Measurements from ENCODE around the gene ZNF454. TPM values are rescaled to one million over a fixed set of nuclear protein-coding genes. Genes with fewer than 3 reads are reported as not detected.
A peak's percentile ranks its signal among the peaks of the same experiment; 100 is the strongest.

ZNF454 gene
- total RNA-seq, 1 experiment from 2014 or later, result 4.3 TPM

DNA sequence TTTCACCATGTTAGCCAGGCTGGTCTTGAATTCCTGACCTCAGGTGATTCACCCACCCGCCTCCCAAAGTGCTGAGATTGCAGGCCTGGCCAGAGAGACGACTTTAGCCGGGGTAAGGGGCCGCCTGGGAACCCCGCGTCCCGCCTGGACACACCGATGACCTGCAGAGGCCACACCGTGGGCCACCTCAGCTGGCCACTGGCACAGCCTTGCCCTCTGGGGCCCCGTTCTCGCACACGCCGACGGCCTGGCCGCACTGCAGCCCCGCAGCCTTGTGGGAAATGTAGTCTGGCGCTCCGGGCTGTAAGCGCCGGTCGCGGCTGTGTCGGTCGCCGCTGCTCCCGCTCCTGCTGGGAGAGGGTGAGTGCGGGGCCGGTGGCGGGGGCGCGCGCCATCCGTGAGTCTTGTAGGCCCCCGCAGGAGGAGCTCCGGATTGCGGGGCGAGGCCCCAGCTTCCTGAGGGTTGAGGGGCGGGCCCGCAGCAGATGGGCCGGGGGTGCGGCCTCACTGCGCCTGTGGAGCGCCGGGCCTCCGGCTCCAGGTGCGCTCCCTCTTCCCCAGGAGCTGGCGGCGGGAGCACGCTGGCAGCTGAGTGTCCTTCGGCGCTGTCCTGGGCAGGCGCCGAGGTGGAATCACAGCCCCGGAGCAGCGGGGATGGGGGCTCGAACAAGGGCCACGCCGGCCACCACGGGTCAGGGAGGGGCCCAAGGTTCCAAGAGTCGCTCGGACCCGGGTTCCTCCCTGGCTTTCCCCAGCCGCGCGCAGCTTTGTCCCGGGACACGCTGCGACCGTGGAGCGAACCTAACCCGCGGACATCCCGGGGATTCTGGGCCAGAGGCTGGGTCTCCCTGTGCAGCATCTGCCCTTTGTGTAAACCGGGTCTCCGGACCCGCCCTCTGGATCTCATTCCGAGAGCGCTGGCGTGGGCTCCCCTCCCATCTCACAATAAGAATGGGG lies 45.1 kb upstream of the ZNF454 start, which contains the start of gene ZFP2 (continued):
- 0 out of 2 replicates have a peak, but pooled peaks have one; percentile 17 for TF ChIP-seq CREB1 (CRISPR knock-in tag; IDR thresholded peaks at IDR 0.05)
- no peak for TF ChIP-seq FOXJ3 (CRISPR knock-in tag; IDR thresholded peaks at IDR 0.05; ENCODE audit: borderline replicate concordance)
- TF ChIP-seq PRRX2 (CRISPR knock-in tag; IDR thresholded peaks at IDR 0.05), result no peak
- peak; percentile 71; the same call in 1 of the 2 replicates for TF ChIP-seq ZNF232 (CRISPR knock-in tag; IDR thresholded peaks at IDR 0.05)
- TF ChIP-seq ZNF317 (CRISPR knock-in tag; IDR thresholded peaks at IDR 0.05; ENCODE audit: borderline replicate concordance, low read depth), result no peak
- TF ChIP-seq, protein P1, sequence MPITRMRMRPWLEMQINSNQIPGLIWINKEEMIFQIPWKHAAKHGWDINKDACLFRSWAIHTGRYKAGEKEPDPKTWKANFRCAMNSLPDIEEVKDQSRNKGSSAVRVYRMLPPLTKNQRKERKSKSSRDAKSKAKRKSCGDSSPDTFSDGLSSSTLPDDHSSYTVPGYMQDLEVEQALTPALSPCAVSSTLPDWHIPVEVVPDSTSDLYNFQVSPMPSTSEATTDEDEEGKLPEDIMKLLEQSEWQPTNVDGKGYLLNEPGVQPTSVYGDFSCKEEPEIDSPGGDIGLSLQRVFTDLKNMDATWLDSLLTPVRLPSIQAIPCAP (CRISPR knock-in tag; IDR thresholded peaks at IDR 0.05), result peak; percentile 21; the same call in 1 of the 2 replicates
- TF ChIP-seq, protein P2, sequence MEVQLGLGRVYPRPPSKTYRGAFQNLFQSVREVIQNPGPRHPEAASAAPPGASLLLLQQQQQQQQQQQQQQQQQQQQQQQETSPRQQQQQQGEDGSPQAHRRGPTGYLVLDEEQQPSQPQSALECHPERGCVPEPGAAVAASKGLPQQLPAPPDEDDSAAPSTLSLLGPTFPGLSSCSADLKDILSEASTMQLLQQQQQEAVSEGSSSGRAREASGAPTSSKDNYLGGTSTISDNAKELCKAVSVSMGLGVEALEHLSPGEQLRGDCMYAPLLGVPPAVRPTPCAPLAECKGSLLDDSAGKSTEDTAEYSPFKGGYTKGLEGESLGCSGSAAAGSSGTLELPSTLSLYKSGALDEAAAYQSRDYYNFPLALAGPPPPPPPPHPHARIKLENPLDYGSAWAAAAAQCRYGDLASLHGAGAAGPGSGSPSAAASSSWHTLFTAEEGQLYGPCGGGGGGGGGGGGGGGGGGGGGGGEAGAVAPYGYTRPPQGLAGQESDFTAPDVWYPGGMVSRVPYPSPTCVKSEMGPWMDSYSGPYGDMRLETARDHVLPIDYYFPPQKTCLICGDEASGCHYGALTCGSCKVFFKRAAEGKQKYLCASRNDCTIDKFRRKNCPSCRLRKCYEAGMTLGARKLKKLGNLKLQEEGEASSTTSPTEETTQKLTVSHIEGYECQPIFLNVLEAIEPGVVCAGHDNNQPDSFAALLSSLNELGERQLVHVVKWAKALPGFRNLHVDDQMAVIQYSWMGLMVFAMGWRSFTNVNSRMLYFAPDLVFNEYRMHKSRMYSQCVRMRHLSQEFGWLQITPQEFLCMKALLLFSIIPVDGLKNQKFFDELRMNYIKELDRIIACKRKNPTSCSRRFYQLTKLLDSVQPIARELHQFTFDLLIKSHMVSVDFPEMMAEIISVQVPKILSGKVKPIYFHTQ (CRISPR knock-in tag; IDR thresholded peaks at IDR 0.05), result no peak
- 0 out of 2 replicates have a peak, but pooled peaks have one; percentile 21 for TF ChIP-seq ATF1 (CRISPR knock-in tag; IDR thresholded peaks at IDR 0.05)
- TF ChIP-seq ESRRA (CRISPR knock-in tag; IDR thresholded peaks at IDR 0.05; ENCODE audit: borderline replicate concordance), result 0 out of 2 replicates have a peak, but pooled peaks have one; percentile 55
- TF ChIP-seq, protein P3, sequence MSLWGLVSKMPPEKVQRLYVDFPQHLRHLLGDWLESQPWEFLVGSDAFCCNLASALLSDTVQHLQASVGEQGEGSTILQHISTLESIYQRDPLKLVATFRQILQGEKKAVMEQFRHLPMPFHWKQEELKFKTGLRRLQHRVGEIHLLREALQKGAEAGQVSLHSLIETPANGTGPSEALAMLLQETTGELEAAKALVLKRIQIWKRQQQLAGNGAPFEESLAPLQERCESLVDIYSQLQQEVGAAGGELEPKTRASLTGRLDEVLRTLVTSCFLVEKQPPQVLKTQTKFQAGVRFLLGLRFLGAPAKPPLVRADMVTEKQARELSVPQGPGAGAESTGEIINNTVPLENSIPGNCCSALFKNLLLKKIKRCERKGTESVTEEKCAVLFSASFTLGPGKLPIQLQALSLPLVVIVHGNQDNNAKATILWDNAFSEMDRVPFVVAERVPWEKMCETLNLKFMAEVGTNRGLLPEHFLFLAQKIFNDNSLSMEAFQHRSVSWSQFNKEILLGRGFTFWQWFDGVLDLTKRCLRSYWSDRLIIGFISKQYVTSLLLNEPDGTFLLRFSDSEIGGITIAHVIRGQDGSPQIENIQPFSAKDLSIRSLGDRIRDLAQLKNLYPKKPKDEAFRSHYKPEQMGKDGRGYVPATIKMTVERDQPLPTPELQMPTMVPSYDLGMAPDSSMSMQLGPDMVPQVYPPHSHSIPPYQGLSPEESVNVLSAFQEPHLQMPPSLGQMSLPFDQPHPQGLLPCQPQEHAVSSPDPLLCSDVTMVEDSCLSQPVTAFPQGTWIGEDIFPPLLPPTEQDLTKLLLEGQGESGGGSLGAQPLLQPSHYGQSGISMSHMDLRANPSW (CRISPR knock-in tag; conservative IDR thresholded peaks at IDR 0.05; ENCODE audit: low read depth), result no peak
- TF ChIP-seq, protein P4, sequence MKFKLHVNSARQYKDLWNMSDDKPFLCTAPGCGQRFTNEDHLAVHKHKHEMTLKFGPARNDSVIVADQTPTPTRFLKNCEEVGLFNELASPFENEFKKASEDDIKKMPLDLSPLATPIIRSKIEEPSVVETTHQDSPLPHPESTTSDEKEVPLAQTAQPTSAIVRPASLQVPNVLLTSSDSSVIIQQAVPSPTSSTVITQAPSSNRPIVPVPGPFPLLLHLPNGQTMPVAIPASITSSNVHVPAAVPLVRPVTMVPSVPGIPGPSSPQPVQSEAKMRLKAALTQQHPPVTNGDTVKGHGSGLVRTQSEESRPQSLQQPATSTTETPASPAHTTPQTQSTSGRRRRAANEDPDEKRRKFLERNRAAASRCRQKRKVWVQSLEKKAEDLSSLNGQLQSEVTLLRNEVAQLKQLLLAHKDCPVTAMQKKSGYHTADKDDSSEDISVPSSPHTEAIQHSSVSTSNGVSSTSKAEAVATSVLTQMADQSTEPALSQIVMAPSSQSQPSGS (CRISPR knock-in tag; IDR thresholded peaks at IDR 0.05; ENCODE audit: borderline replicate concordance, low read depth), result 0 out of 2 replicates have a peak, but pooled peaks have one; percentile 11
- TF ChIP-seq ZNF121 (CRISPR knock-in tag; IDR thresholded peaks at IDR 0.05), result no peak
- TF ChIP-seq, protein P5, sequence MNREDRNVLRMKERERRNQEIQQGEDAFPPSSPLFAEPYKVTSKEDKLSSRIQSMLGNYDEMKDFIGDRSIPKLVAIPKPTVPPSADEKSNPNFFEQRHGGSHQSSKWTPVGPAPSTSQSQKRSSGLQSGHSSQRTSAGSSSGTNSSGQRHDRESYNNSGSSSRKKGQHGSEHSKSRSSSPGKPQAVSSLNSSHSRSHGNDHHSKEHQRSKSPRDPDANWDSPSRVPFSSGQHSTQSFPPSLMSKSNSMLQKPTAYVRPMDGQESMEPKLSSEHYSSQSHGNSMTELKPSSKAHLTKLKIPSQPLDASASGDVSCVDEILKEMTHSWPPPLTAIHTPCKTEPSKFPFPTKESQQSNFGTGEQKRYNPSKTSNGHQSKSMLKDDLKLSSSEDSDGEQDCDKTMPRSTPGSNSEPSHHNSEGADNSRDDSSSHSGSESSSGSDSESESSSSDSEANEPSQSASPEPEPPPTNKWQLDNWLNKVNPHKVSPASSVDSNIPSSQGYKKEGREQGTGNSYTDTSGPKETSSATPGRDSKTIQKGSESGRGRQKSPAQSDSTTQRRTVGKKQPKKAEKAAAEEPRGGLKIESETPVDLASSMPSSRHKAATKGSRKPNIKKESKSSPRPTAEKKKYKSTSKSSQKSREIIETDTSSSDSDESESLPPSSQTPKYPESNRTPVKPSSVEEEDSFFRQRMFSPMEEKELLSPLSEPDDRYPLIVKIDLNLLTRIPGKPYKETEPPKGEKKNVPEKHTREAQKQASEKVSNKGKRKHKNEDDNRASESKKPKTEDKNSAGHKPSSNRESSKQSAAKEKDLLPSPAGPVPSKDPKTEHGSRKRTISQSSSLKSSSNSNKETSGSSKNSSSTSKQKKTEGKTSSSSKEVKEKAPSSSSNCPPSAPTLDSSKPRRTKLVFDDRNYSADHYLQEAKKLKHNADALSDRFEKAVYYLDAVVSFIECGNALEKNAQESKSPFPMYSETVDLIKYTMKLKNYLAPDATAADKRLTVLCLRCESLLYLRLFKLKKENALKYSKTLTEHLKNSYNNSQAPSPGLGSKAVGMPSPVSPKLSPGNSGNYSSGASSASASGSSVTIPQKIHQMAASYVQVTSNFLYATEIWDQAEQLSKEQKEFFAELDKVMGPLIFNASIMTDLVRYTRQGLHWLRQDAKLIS (CRISPR knock-in tag; IDR thresholded peaks at IDR 0.05; ENCODE audit: borderline replicate concordance), result no peak
- TF ChIP-seq, protein P6, sequence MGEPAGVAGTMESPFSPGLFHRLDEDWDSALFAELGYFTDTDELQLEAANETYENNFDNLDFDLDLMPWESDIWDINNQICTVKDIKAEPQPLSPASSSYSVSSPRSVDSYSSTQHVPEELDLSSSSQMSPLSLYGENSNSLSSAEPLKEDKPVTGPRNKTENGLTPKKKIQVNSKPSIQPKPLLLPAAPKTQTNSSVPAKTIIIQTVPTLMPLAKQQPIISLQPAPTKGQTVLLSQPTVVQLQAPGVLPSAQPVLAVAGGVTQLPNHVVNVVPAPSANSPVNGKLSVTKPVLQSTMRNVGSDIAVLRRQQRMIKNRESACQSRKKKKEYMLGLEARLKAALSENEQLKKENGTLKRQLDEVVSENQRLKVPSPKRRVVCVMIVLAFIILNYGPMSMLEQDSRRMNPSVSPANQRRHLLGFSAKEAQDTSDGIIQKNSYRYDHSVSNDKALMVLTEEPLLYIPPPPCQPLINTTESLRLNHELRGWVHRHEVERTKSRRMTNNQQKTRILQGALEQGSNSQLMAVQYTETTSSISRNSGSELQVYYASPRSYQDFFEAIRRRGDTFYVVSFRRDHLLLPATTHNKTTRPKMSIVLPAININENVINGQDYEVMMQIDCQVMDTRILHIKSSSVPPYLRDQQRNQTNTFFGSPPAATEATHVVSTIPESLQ (CRISPR knock-in tag; IDR thresholded peaks at IDR 0.05), result no peak
- TF ChIP-seq, protein P7, sequence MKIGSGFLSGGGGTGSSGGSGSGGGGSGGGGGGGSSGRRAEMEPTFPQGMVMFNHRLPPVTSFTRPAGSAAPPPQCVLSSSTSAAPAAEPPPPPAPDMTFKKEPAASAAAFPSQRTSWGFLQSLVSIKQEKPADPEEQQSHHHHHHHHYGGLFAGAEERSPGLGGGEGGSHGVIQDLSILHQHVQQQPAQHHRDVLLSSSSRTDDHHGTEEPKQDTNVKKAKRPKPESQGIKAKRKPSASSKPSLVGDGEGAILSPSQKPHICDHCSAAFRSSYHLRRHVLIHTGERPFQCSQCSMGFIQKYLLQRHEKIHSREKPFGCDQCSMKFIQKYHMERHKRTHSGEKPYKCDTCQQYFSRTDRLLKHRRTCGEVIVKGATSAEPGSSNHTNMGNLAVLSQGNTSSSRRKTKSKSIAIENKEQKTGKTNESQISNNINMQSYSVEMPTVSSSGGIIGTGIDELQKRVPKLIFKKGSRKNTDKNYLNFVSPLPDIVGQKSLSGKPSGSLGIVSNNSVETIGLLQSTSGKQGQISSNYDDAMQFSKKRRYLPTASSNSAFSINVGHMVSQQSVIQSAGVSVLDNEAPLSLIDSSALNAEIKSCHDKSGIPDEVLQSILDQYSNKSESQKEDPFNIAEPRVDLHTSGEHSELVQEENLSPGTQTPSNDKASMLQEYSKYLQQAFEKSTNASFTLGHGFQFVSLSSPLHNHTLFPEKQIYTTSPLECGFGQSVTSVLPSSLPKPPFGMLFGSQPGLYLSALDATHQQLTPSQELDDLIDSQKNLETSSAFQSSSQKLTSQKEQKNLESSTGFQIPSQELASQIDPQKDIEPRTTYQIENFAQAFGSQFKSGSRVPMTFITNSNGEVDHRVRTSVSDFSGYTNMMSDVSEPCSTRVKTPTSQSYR (CRISPR knock-in tag; IDR thresholded peaks at IDR 0.05), result no peak
- TF ChIP-seq ZBTB21 (CRISPR knock-in tag; IDR thresholded peaks at IDR 0.05; ENCODE audit: borderline replicate concordance), result peak; percentile 75; the same call in 1 of the 2 replicates
- no peak for TF ChIP-seq ZNF423 (CRISPR knock-in tag; IDR thresholded peaks at IDR 0.05)
- no peak for TF ChIP-seq NR1H2 (CRISPR knock-in tag; IDR thresholded peaks at IDR 0.05)
- TF ChIP-seq TCF7 (CRISPR knock-in tag; IDR thresholded peaks at IDR 0.05; ENCODE audit: low read depth), result 0 out of 2 replicates have a peak, but pooled peaks have one; percentile 19
- no peak for TF ChIP-seq TEAD4 (CRISPR knock-in tag; IDR thresholded peaks at IDR 0.05)
